Superior temporal gyrus (tissue), 1 donor: Measurements from ENCODE around the gene CALY.

Source experiments
- DNase-seq: peaks from one replicate; pipeline ENCODE4 v3.0.0-alpha.2; 2016; ENCODE audit errors: extremely low spot score

CALY gene

DNA sequence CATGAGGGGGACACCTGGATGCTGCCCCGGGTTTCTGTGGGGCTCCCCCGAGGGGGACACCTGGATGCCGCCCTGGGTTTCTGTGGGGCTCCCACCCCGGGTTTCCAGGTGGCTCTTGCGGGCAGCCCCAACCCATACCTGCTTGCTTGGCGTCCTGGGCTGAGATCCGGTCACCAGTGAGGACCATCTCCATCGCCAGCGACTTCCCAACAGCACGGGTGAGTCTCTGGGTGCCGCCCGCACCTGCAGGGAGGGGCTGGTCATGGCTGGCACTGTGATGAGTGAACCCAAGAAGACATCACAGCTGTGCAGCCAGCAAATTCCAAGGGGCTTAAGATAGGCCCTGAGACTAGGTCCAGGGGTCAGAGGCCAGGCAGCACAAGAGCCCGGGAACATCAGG lies 30.1 kb upstream of the CALY start:
- no peak for DNase-seq

- DNase-seq, result no peak
Observed at GRCh38 chr10:133366130-133366478, 29.4 kb upstream of the CALY start.

GRCh38 chr10:133365461-133366129 lies 28.9 kb upstream of the CALY start:
- DNase-seq, result no peak

DNA sequence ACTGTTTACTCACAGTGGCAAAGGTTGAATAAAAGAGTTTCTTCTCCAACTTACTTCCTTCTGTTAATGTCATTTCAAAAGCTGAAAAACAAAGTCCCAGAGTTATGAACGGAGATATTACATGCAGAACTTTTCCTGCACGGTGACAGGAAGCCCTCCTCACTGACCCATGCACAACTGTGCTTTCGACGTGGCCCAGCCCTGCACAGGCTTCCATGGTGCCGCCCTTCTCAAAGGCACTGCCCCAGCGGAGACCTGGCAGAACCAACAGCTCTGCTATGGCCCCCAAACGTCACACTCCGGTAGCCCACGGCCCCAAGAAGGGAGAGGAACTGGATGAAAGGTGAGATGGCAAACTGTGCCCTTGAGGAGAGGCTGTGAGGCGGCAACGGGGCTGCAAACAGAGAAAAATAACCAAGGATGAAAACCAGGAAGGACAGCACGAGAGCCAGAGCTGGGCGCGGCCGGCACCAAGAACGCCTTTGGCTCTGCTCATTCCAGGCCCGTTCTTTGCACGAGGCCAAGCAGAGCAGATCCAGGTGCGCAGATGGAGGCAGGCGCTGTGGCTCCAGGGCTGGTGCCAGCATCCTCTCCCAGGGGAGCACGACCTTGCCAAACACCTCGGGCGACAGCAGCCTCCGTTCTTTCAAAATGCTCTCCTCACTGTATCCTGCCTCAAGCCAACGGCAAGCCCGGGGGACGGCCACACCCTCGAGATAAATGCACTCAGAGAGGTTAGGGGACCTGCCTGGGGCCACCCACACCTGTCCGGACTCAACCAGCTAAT lies 28.1 kb upstream of the CALY start:
- no peak for DNase-seq

DNA sequence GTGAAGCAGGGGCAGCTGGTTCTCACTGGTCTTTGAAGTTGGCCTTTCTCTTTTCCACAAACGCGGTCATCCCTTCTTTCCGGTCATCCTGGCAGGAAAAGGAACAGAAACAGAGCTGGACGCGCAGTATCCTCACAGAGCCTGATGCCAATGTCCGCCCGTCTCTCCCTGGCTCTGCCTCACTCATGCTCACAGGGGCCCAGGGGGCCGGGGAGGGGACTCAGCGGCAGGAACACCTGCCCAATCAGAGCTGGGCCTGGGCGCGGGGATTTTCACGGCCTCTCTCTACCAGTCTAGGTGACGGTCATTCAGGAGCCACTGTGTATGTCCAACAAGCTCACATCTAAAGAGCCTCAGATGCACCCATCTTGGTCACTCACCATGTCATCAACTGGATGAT lies 26.1 kb upstream of the CALY start:
- no peak for DNase-seq

- no peak for DNase-seq
Observed at GRCh38 chr10:133361773-133362441, 25.2 kb upstream of the CALY start.

- DNase-seq, result no peak
Observed at GRCh38 chr10:133361227-133361626, 24.5 kb upstream of the CALY start.

DNA sequence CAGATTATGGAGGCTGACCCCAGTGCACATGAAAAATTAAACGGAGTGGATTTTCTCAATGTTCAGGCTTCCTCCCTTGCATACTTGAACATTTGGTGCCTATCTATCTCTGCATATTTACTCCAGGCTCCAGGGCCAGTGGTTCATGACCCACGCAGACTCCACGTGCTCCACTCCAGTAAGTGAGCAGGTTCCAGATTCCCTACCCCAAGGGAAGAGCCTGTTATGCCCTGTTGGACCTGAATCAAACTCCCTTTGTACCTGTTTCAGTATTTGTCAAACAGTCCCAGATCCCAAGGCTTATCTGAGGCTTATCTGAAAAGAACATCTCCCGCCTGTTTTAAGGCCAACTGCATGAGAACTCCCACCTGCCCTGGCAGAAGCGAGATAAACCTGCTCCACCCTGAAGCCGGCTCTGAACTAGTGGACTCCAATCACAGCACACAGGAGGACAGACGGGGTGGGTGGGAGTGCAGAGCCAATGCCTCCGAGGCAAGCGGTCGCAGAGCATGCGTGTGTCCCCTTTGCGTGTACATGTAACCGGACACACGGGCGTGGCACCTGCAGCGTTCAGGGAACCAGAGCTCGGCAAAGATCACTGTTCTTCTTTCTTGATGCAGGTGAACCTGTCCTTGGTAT lies 23.4 kb upstream of the CALY start:
- no peak for DNase-seq

- no peak for DNase-seq
Observed at GRCh38 chr10:133359554-133359971, 22.9 kb upstream of the CALY start.

DNA sequence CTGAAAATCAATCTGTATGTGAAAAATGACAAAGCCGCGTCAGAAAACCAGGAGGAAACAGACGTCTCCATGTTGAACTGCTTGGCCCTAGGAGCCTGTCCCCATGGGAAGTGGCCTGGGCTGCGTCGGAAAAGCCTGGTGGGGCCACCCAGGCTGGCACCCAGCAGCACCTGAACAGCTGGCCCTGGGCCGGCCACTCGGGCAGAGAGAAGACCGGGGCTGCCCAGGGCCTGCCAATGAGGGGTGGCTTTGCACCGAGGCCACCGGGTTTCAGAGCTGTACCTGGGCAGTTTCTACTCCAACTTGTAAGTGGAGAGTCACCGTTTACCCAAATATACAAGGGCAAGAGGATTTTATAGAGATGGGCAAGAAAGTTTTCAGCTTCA lies 22.2 kb upstream of the CALY start:
- no peak for DNase-seq

GRCh38 chr10:133358162-133358924 lies 21.6 kb upstream of the CALY start:
- DNase-seq, result no peak

- DNase-seq, result no peak
Observed at GRCh38 chr10:133357285-133358161, 20.8 kb upstream of the CALY start, which contains the start of gene FUOM. TSS of gene FUOM (minus strand) at chr10:133358019. CDS start at chr10:133358007, 12 bp downstream.

DNA sequence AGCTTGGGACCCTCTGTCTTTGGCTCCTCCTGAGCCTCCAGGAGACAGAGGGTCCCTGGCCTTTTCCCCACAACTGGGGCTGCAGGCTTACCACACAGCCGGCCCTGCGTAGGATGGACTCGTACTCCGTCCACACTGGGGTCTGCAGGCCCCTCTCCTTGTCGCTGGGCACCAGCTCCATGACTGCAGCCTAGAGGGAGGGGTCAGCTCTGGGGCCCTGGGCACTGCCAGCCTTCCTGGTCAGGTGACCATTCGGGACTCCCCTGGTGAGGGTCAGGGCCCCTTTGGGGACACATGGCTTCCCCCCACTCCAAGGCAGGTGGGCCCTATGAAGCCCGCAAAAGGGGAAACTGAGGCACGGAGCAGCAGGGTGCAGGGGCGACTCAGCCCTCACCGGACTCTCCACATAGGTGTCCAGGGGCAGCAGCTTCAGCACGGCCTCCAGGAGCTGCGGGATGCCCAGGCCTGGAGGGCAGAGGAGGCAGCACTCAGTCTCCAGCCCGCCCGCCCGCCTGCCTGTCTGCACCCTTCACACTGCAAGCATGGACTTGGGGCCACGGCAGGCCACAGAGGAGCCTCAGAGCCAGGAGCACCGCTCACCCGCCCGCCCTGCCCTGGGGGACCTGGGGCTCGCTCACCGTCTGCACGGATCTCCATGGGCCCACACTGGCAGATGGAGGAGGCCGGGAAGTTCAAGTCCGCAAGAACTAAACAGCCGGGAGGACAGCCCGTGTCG lies 20.0 kb upstream of the CALY start:
- no peak for DNase-seq

GRCh38 chr10:133355991-133356390 lies 19.3 kb upstream of the CALY start:
- no peak for DNase-seq

- DNase-seq, result no peak
Observed at GRCh38 chr10:133355266-133355665, 18.6 kb upstream of the CALY start.

DNA sequence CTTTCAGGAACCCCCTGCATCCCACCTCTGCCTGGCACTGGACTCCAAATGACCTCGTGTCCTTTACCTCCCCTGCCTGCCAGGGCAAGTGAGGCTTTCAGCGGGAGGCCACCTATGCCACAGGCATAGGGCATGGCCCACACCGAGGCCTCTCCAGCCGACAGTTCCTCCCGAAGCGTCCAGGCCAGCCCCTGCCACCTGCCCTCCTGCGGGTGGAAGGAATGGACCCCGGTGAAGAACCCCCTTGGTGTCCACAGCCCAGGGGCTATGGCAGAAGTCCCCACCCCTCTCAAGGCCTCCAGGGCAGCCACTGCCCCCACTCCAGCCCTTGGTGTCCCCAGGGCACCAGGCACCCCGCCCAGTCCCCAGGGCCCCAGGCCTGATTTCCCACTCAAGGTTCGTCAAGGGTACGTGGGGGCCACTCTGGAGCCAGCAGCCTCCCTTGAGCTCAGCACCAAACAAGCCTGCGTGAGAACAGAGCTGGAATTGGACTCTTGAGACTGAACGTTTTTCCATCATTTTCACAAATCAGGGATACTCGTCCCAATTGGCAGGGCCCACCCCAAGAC lies 18.1 kb upstream of the CALY start:
- no peak for DNase-seq

- DNase-seq, result no peak
Observed at GRCh38 chr10:133353988-133354605, 17.4 kb upstream of the CALY start.

DNA sequence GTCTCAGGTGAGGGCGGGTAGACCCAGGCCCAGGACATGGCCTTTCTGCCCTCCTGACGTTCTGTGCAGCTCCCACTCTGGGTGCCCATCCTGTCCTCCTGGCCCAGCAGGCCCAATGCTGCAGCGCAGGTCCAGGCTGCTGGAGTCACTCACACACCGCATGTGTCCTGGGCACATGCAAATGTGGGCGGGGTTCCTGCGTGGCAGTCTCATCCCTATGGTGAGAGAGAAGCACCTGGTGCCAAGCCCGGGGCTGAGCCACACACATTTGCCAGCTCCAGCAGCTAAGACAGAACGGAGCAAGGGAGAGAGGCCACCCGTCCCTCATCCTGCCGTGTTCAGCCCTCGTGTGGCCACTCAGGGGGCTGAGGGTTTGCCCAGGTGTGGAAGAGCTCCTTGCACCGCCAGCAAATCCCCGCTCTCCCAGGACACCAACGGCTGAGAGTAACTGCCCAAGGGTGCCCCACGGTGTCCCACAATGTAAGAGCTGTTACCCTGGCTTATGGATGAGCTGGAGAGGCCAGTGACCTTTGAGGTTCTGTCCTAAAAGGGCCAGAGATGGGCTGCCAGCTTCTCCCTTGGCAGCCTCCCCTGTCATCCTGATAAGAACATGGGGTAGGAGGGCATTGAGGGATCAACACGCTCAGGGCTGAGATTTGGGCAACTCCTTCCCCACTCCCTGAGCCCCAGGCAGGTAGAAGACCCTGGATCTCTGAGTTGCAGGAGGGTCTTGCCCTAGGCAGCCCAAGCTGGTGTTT lies 16.7 kb upstream of the CALY start:
- DNase-seq, result no peak
